Stimulated activated naive CD8-positive, alpha-beta T cell treated with anti-CD3 and anti-CD28 coated beads, Interleukin-15, Interleukin-2, amounts not matched to agents 100 ng/mL and 50 ng/mL, for 24 hours (primary cell): Measurements from ENCODE around the gene COX19.
"Not testable (repeated sequence)": the region's sequence is repeated elsewhere in the genome, so short reads cannot be mapped to it uniquely, and the experiment has no call there.

Experiments
- H3K27ac Mint-ChIP-seq: one replicate; pipeline ENCODE4 v1.8.0; 2021; ENCODE audit warnings: mild to moderate bottlenecking, mixed read lengths
- H3K27me3 Mint-ChIP-seq: one replicate; pipeline ENCODE4 v1.8.0; 2021; ENCODE audit warnings: mixed read lengths
- H3K36me3 Mint-ChIP-seq: one replicate; pipeline ENCODE4 v1.8.0; 2021; ENCODE audit warnings: low read depth, mixed read lengths
- H3K4me1 Mint-ChIP-seq: one replicate; pipeline ENCODE4 v1.8.0; 2021; ENCODE audit warnings: low read depth, mixed read lengths
- H3K4me3 Mint-ChIP-seq: one replicate; pipeline ENCODE4 v1.8.0; 2021; ENCODE audit warnings: mild to moderate bottlenecking, mixed read lengths
- H3K9me3 Mint-ChIP-seq: one replicate; pipeline ENCODE4 v1.8.0; 2021; ENCODE audit warnings: mixed read lengths

Gene COX19

GRCh38 chr7:927031-927671 is 48.2 kb downstream of the COX19 start:
- Mint-ChIP-seq H3K4me1 (peaks cover 75% of the 10 kb centered on the region), H3K27ac (peak overlapping the region; percentile 28), H3K4me3 (no peak overlapping the region)

GRCh38 chr7:926061-927030 is 49.0 kb downstream of the COX19 start:
- peaks cover 10% of the 10 kb centered on the region for H3K36me3 Mint-ChIP-seq
- no peaks in the 10 kb centered on the region for H3K9me3 Mint-ChIP-seq
- no peaks in the 10 kb centered on the region for H3K27me3 Mint-ChIP-seq
- no peak overlapping the region for H3K4me3 Mint-ChIP-seq
- peak overlapping the region; percentile 87 for H3K27ac Mint-ChIP-seq
- H3K4me1 Mint-ChIP-seq: peaks cover 80% of the 10 kb centered on the region

More at GRCh38 chr7:927031-927671, 48.2 kb downstream of the COX19 start:
- Mint-ChIP-seq H3K27me3 (no peaks in the 10 kb centered on the region), H3K36me3 (peaks cover 10% of the 10 kb centered on the region), H3K9me3 (no peaks in the 10 kb centered on the region)

- Mint-ChIP-seq H3K27me3 (no peaks in the 10 kb centered on the region), H3K9me3 (no peaks in the 10 kb centered on the region), H3K27ac (peak overlapping the region; percentile 87), H3K36me3 (peaks cover 14% of the 10 kb centered on the region), H3K4me3 (peak overlapping the region; percentile 48), H3K4me1 (peaks cover 81% of the 10 kb centered on the region)
These were observed 49.7 kb downstream of the COX19 start for GRCh38 chr7:925601-926000.

- Mint-ChIP-seq H3K4me3 (peak overlapping the region; percentile 77), H3K9me3 (no peaks in the 10 kb centered on the region), H3K4me1 (peaks cover 75% of the 10 kb centered on the region), H3K36me3 (peaks cover 8% of the 10 kb centered on the region), H3K27ac (peak overlapping the region; percentile 92), H3K27me3 (no peaks in the 10 kb centered on the region)
These were observed 50.7 kb downstream of the COX19 start for GRCh38 chr7:924541-925231.

- peaks cover 73% of the 10 kb centered on the region for H3K4me1 Mint-ChIP-seq
- H3K27ac Mint-ChIP-seq, H3K9me3 Mint-ChIP-seq, H3K36me3 Mint-ChIP-seq, H3K27me3 Mint-ChIP-seq, H3K4me3 Mint-ChIP-seq: not testable (repeated sequence)
These were observed 51.3 kb downstream of the COX19 start for GRCh38 chr7:924042-924441.

- Mint-ChIP-seq H3K9me3 (no peaks in the 10 kb centered on the region), H3K27ac (peak overlapping the region; percentile 97), H3K27me3 (no peaks in the 10 kb centered on the region), H3K4me3 (peak overlapping the region; percentile 81), H3K36me3 (peaks cover 4% of the 10 kb centered on the region), H3K4me1 (peaks cover 66% of the 10 kb centered on the region)
These were observed 52.0 kb downstream of the COX19 start for GRCh38 chr7:923108-924041.

GRCh38 chr7:922334-923107 is 52.8 kb downstream of the COX19 start:
- Mint-ChIP-seq H3K9me3 (no peaks in the 10 kb centered on the region), H3K4me1 (peaks cover 64% of the 10 kb centered on the region)

GRCh38 chr7:921581-922333 is 53.6 kb downstream of the COX19 start:
- Mint-ChIP-seq H3K27ac (peak overlapping the region; percentile 97), H3K36me3 (peaks cover 4% of the 10 kb centered on the region), H3K4me1 (peaks cover 56% of the 10 kb centered on the region), H3K27me3 (no peaks in the 10 kb centered on the region), H3K4me3 (peak overlapping the region; percentile 20), H3K9me3 (no peaks in the 10 kb centered on the region)

More at GRCh38 chr7:922334-923107, 52.8 kb downstream of the COX19 start:
- Mint-ChIP-seq H3K27me3 (no peaks in the 10 kb centered on the region), H3K4me3 (peak overlapping the region; percentile 81), H3K36me3 (peaks cover 4% of the 10 kb centered on the region), H3K27ac (peak overlapping the region; percentile 97)

GRCh38 chr7:921071-921461 is 54.3 kb downstream of the COX19 start:
- H3K4me1 Mint-ChIP-seq: peaks cover 60% of the 10 kb centered on the region
- no peaks in the 10 kb centered on the region for H3K9me3 Mint-ChIP-seq
- peaks cover 8% of the 10 kb centered on the region for H3K36me3 Mint-ChIP-seq
- H3K4me3 Mint-ChIP-seq: no peak overlapping the region
- no peaks in the 10 kb centered on the region for H3K27me3 Mint-ChIP-seq
- peak overlapping the region; percentile 81 for H3K27ac Mint-ChIP-seq

GRCh38 chr7:920351-921070 is 54.8 kb downstream of the COX19 start:
- peak overlapping the region; percentile 81 for H3K27ac Mint-ChIP-seq
- H3K27me3 Mint-ChIP-seq: no peaks in the 10 kb centered on the region
- H3K4me3 Mint-ChIP-seq: no peak overlapping the region
- peaks cover 11% of the 10 kb centered on the region for H3K36me3 Mint-ChIP-seq
- peaks cover 59% of the 10 kb centered on the region for H3K4me1 Mint-ChIP-seq
- H3K9me3 Mint-ChIP-seq: no peaks in the 10 kb centered on the region

- Mint-ChIP-seq H3K27me3 (no peaks in the 10 kb centered on the region), H3K27ac (no peak overlapping the region), H3K9me3 (no peaks in the 10 kb centered on the region), H3K4me1 (peaks cover 55% of the 10 kb centered on the region), H3K36me3 (peaks cover 11% of the 10 kb centered on the region), H3K4me3 (no peak overlapping the region)
These were observed 55.4 kb downstream of the COX19 start for GRCh38 chr7:919924-920341.

- Mint-ChIP-seq H3K27me3 (no peaks in the 10 kb centered on the region), H3K27ac (no peak overlapping the region), H3K36me3 (peaks cover 11% of the 10 kb centered on the region), H3K4me3 (no peak overlapping the region), H3K4me1 (peaks cover 48% of the 10 kb centered on the region), H3K9me3 (no peaks in the 10 kb centered on the region)
These were observed 56.3 kb downstream of the COX19 start for GRCh38 chr7:919114-919442.
